IMR-90 (cell line): ENCODE measurements around the gene DHX57. TPM values are rescaled to one million over a fixed set of nuclear protein-coding genes. Genes with fewer than 3 reads are reported as not detected.

Source experiments
- ATAC-seq: fragments of 200-7000 bp; cut with Tn5 transposase; 2 replicates; pipeline ENCODE4 v1.9.1; 2020; ENCODE audit warnings: low read depth, mild to moderate bottlenecking, moderate library complexity
- BruUV-seq: library from RNA; stranded (reverse); fragments of 400-500 nt; replicated peaks from 2 replicates; lab custom pipeline; 2021; lab: Mats Ljungman, UMichigan
- CTCF ChIA-PET: fragments of 300-600 bp; formaldehyde crosslinking; extraction: SDS; loops from one replicate; lab custom pipeline; 2021; ENCODE audit warnings: antibody characterized with exemption; lab: Yijun Ruan, JAX
- POLR2A ChIA-PET: fragments of 300-600 bp; sonication (Branson Sonifier 250); formaldehyde crosslinking; loops from one replicate; lab custom pipeline; 2022; ENCODE audit warnings: antibody characterized with exemption; ENCODE audit not compliant: unreplicated experiment; lab: Charles Lee
- DNase-seq: peaks from one replicate; pipeline ENCODE4 v3.0.0; 2013
- H2AFZ ChIP-seq: replicated peaks from 2 replicates; pipeline ENCODE3; 2013; ENCODE audit warnings: low read length, mild to moderate bottlenecking; ENCODE audit not compliant: poor library complexity
- H2AK5ac ChIP-seq: 2 replicates; pipeline ENCODE4 v1.6.1; 2013; ENCODE audit warnings: low read depth, low read length, inconsistent platforms
- H2AK9ac ChIP-seq: replicated peaks from 2 replicates; pipeline ENCODE3; 2013; ENCODE audit warnings: mild to moderate bottlenecking, low read depth, low read length, moderate library complexity; ENCODE audit not compliant: poor library complexity
- H2BK120ac ChIP-seq: 2 replicates; pipeline ENCODE4 v1.6.1; 2013; ENCODE audit warnings: low read depth, low read length, inconsistent platforms
- H2BK15ac ChIP-seq: 3 replicates; pipeline ENCODE4 v1.6.1; 2013; ENCODE audit warnings: low read depth, low read length, inconsistent platforms
- H2BK20ac ChIP-seq: 2 replicates; pipeline ENCODE4 v1.6.1; 2013; ENCODE audit warnings: low read depth, mild to moderate bottlenecking, inconsistent platforms, low read length, moderate library complexity
- H2BK5ac ChIP-seq: 2 replicates; pipeline ENCODE4 v1.6.1; 2013; ENCODE audit warnings: mild to moderate bottlenecking, low read depth, low read length, inconsistent platforms; ENCODE audit not compliant: poor library complexity, severe bottlenecking
- H3K14ac ChIP-seq: replicated peaks from 2 replicates; pipeline ENCODE4 v1.6.1; 2013; ENCODE audit warnings: low read depth, low read length, inconsistent platforms
- H3K18ac ChIP-seq: 2 replicates; pipeline ENCODE4 v1.6.1; 2013; ENCODE audit warnings: low read depth, low read length, control low read depth
- H3K23ac ChIP-seq: 2 replicates; pipeline ENCODE4 v1.6.1; 2013; ENCODE audit warnings: low read depth, low read length, inconsistent platforms
- H3K27ac ChIP-seq: 2 replicates; pipeline ENCODE4 v1.5.1; 2013; ENCODE audit warnings: mild to moderate bottlenecking, control low read depth, low read length; ENCODE audit not compliant: insufficient read depth
- H3K27me3 ChIP-seq: 2 replicates; pipeline ENCODE4 v1.6.1; 2013; ENCODE audit warnings: low read length; ENCODE audit not compliant: control insufficient read depth, insufficient read depth
- H3K36me3 ChIP-seq: 2 replicates; pipeline ENCODE4 v1.6.1; 2013; ENCODE audit warnings: low read length, mixed read lengths; ENCODE audit not compliant: control insufficient read depth, insufficient read depth
- H3K4ac ChIP-seq: 2 replicates; pipeline ENCODE4 v1.6.1; 2013; ENCODE audit warnings: low read depth, low read length, inconsistent platforms
- H3K4me1 ChIP-seq: 2 replicates; pipeline ENCODE4 v1.6.1; 2013; ENCODE audit warnings: low read length, mixed read lengths; ENCODE audit not compliant: control insufficient read depth, insufficient read depth
- H3K4me2 ChIP-seq: 2 replicates; pipeline ENCODE4 v1.6.1; 2013; ENCODE audit warnings: low read depth, mild to moderate bottlenecking, control low read depth, low read length, moderate library complexity
- H3K4me3 ChIP-seq: 2 replicates; pipeline ENCODE4 v1.5.1; 2013; ENCODE audit warnings: low read depth, mild to moderate bottlenecking, control low read depth, low read length, moderate library complexity; ENCODE audit not compliant: insufficient read depth
- H3K56ac ChIP-seq: 2 replicates; pipeline ENCODE4 v1.6.1; 2013; ENCODE audit warnings: low read length, inconsistent platforms; ENCODE audit not compliant: insufficient read depth; ENCODE audit errors: extremely low read depth
- H3K79me1 ChIP-seq, 2 experiments: 2 replicates each; pipeline ENCODE4 v1.6.1; 2013; ENCODE audit warnings: low read length in 2 of 2, inconsistent platforms in 1 of 2, low read depth in 1 of 2
- H3K9ac ChIP-seq: 2 replicates; pipeline ENCODE4 v1.6.1; 2013; ENCODE audit warnings: low read depth, low read length, control low read depth
- H3K9me1 ChIP-seq: 2 replicates; pipeline ENCODE4 v1.6.1; 2013; ENCODE audit warnings: low read length, inconsistent platforms; ENCODE audit not compliant: insufficient read depth
- H3K9me3 ChIP-seq: 2 replicates; pipeline ENCODE4 v1.6.1; 2013; ENCODE audit warnings: low read length; ENCODE audit not compliant: control insufficient read depth, insufficient read depth
- H4K20me1 ChIP-seq: 2 replicates; pipeline ENCODE4 v1.6.1; 2013; ENCODE audit warnings: low read length, inconsistent platforms; ENCODE audit not compliant: insufficient read depth
- H4K5ac ChIP-seq: 2 replicates; pipeline ENCODE4 v1.6.1; 2013; ENCODE audit warnings: mild to moderate bottlenecking, low read depth, low read length, control low read depth
- H4K8ac ChIP-seq, 2 experiments: 2 replicates each; pipeline ENCODE4 v1.6.1; 2013; ENCODE audit warnings: low read depth in 2 of 2, low read length in 2 of 2, control low read depth in 1 of 2, inconsistent platforms in 1 of 2
- H4K91ac ChIP-seq: 2 replicates; pipeline ENCODE4 v1.6.1; 2013; ENCODE audit warnings: low read depth, low read length, inconsistent platforms; ENCODE audit not compliant: insufficient read depth
- BHLHE40 ChIP-seq: fragments of 150-350 bp; IDR thresholded peaks from 2 replicates; pipeline ENCODE4 v1.6.1; 2016; ENCODE audit warnings: mild to moderate bottlenecking, low read depth, low read length
- MXI1 ChIP-seq: IDR thresholded peaks from 2 replicates; pipeline ENCODE4 v1.6.1; 2012; ENCODE audit warnings: low read depth, mild to moderate bottlenecking, low read length, moderate library complexity, borderline replicate concordance
- WGBS, 2 experiments: methylation state at CpG; one replicate each; pipeline versions ENCODE4 v1.1.5 to v1.1.7; 2013; ENCODE audit warnings: missing lambda C conversion rate in 2 of 2; ENCODE audit not compliant: insufficient read length in 1 of 2; ENCODE audit errors: extremely low coverage in 2 of 2; 5-methylcytosine and 5-hydroxymethylcytosine counted together
- dilution Hi-C: fragments of 300-500 bp; cut with HindIII; formaldehyde crosslinking; loops from one replicate; pipeline ENCODE4 v1.14.3; 2018; ENCODE audit warnings: low sequenced_read_pairs; ENCODE audit not compliant: unreplicated experiment
- in situ Hi-C: fragments of 300-500 bp; cut with MboI; formaldehyde crosslinking; loops from 3 replicates; pipeline ENCODE4 v1.14.3; 2019; ENCODE audit warnings: low sequenced_read_pairs, inconsistent platforms, mixed read lengths
- intact Hi-C: fragments of 100-400 bp; cut with micrococcal nuclease; formaldehyde crosslinking; loops from 2 replicates; pipeline ENCODE4 v1.10.0; 2022
- polyA plus RNA-seq, 3 experiments: library from polyadenylated mRNA; depleted of rRNA; stranded (reverse); fragments of >200 nt; gene quantifications; 2 replicates each; pipeline ENCODE4 v1.2.3, GENCODE V29; 2012; ENCODE audit warnings: low replicate concordance in 1 of 3
- total RNA-seq: library from RNA; depleted of rRNA; stranded (reverse); fragments of >200 nt; gene quantifications from 2 replicates; pipeline ENCODE4 v1.2.3, GENCODE V29; 2012

The DHX57 gene
- total and polyA plus RNA-seq, 2 of the 4 experiments (the other 2 are of a cell fraction) = 9.5 to 24.4 TPM

- peak overlapping the region; percentile 99 for H3K4me2 ChIP-seq
- H3K18ac ChIP-seq = peak overlapping the region; percentile 99
- H3K9me3 ChIP-seq = no peaks in the 10 kb centered on the region
- 0% methylated on average over 32 of the region's 59 CpGs; no CpG with 5 or more reads in 1 of the 2 experiments for WGBS, 2 experiments
- H3K9me1 ChIP-seq = no peaks in the 10 kb centered on the region
- CTCF ChIA-PET = no interaction called here
- peaks cover 29% of the 10 kb centered on the region for H3K36me3 ChIP-seq
- intact Hi-C loops (loop anchor here (2.0 kb wide), 1 partner anchor 29 kb away; the partner anchor contains the start of gene GEMIN6), in situ Hi-C loops (no loop called here), dilution Hi-C loops (no loop called here)
- peak overlapping the region; percentile 98 for H2AFZ ChIP-seq
- BruUV-seq = no TSS peak
- H2AK5ac ChIP-seq = peak overlapping the region; percentile 90
- no peak overlapping the region for H2BK15ac ChIP-seq
- no peak overlapping the region for H2BK20ac ChIP-seq
- peak overlapping the region; percentile 38 to 88 for H4K8ac ChIP-seq
- H3K27ac ChIP-seq = peak overlapping the region; percentile 96
- H3K4me3 ChIP-seq = peak overlapping the region; percentile 89
- H3K4ac ChIP-seq = peak overlapping the region; percentile 86
- H3K56ac ChIP-seq = peak overlapping the region; percentile 94
- POLR2A ChIA-PET = interaction anchor here (0.5 to 1.1 kb wide), 3 partner anchors 14 to 233 kb away, joined by 3 to 7 read pairs (median 5); no protein-coding TSS in a partner anchor
- peak overlapping the region; percentile 80 for H2AK9ac ChIP-seq
- TF ChIP-seq BHLHE40 = no peak
- peak; percentile 80 for TF ChIP-seq MXI1
- no peak overlapping the region for H2BK120ac ChIP-seq
- H4K91ac ChIP-seq = peak overlapping the region; percentile 87
- peaks cover 17 to 47% of the 10 kb centered on the region in 2 experiments for H3K79me1 ChIP-seq
- H2BK5ac ChIP-seq = peak overlapping the region; percentile 95
- peak overlapping the region; percentile 99 for H3K9ac ChIP-seq
- peak overlapping the region; percentile 85 for H3K23ac ChIP-seq
- H3K27me3 ChIP-seq = no peaks in the 10 kb centered on the region
- DNase-seq = peak; percentile 19
- H4K5ac ChIP-seq = peak overlapping the region; percentile 99
- peaks cover 3% of the 10 kb centered on the region for H3K4me1 ChIP-seq
- H3K14ac ChIP-seq = peak overlapping the region; percentile 95
- ATAC-seq = peak; percentile 60
- peaks cover 45% of the 10 kb centered on the region for H4K20me1 ChIP-seq
These were observed 125.5 kb downstream of the DHX57 start for GRCh38 chr2:38750011-38750890.
